CD4-positive, alpha-beta T cell treated with Interleukin-2 at 100 ng/mL for 4 hours (primary cell): ENCODE results near the gene UBE2H.
"Not testable (repeated sequence)": the region's sequence is repeated elsewhere in the genome, so short reads cannot be mapped to it uniquely, and the experiment has no call there.

Experiments used
- DNase-seq: peaks from one replicate; pipeline ENCODE4 v3.0.0-alpha.2; 2020; ENCODE audit warnings: low spot score

UBE2H gene

DNA sequence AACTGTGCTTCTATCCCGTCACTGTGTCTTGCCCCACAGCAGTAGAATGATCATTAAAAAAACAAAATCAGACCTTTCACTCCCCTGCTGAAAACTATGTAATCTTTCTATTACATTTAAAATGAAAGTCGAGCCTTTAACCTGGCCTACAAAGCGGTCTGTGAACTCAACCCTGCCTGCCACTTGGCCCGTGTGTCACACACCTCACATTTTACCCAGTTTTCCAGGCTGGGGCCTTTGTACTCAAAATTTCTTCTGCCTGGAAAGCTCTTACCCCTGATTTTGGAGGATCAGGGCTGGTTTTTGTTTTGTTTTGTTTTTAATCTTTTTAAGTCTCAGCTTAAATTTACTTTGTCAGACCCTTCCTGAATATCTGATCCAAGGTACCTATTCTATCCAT lies 82.1 kb downstream of the UBE2H start:
- DNase-seq, result no peak

DNA sequence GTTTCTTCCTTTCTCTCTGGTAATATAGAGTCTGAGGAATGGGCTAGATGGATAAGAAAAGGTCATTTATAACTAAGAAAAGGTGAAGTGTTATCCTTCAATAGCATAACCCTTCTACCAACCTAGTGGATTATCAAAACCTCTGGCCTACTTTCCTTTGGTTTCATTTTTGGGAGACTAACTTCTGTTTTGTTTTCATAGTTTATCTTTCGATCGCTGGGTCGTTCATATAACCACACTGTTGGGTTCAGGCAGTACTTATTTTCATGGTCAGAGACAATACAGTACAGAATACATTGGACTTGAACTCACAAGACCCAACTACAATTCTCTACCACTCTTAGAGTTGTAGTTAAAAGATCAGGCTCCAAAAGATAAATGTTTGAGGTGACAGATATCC lies 86.5 kb downstream of the UBE2H start:
- no peak for DNase-seq

DNA sequence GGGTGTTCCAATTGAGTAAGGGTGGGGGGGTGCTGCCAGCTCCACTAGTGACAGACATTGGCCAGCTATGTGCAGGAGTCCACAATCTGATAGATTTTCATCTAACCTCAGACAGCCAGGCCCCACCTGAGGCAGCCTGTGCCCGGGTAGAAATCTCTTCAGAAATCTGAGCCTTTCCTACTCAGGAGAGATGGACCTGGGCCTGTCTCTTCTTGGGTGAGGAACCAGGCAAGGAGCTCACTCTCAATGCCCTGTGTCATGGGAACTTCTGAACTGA lies 86.9 kb downstream of the UBE2H start:
- DNase-seq, result no peak

DNA sequence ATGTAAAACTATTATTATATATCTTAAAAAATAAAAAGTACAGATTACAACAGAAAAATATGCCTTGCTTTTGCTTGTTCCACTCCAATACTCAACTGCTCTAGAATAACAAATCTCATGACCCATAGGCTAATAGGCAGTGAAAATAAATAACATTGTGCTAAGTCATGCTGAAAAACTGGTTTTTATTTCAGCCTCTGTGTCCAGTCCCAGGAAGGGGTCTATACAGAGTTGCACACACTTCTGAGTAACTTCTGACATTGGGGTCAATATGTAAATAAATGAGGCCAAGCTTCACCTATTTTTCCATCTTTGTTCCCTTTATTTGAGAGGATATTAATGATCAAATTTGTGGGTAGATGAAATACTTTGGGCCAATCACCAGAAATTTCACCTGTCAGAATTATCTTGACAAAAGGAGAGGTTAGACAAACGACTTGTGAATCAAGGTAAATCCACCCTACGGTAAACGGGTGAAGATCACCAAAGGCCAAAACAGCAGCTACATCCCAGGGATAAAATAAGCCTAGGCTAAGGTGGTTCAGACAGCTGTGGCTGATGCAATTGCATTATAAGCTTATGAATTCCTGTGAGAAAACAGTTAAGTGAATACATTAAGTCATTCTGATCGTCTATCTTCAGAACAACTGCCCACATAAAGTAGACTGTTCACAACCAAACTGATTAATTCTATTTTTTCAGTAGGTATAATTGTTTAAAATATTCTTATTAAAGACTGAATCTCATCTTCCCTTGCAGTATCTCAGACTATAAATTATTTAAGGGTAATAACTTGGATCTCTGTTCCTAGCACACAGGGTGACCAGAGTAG lies 87.5 kb downstream of the UBE2H start:
- no peak for DNase-seq

DNA sequence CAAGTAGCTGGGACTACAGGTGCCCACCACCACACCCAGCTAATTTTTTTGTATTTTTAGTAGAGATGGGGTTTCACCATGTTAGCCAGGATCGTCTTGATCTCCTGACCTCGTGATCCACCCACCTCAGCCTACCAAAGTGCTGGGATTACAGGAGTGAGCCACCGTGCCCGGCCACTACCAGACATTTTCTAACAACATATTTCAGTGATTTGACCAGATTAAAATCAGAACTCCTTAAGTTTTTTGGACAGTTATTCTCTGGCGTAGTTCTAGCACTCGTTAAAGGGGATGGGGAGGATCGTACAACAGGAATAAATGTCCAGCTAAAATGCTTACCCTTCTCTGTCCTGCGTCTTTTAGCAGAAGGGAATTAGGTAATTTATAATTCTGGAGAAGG lies 88.1 kb downstream of the UBE2H start:
- DNase-seq, result not testable (repeated sequence)

DNA sequence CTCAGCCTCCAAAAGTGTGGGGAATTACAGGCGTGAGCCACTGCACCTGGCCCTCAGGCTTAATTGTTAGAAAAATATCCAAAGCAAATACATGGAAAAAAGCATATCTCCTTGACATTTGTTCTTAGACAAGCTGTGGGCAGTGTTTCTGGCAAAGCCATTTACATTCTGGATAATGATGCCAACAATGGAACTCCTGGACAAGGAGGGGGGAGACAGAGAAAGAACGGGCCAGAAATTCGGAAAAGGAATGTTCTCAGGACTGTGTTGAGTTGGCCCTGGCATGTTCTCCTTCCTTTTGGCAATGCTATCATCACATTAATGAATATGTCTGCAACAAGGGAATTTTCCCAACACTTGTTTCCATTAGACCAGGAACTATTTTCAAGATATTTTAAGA lies 88.7 kb downstream of the UBE2H start:
- no peak for DNase-seq

DNA sequence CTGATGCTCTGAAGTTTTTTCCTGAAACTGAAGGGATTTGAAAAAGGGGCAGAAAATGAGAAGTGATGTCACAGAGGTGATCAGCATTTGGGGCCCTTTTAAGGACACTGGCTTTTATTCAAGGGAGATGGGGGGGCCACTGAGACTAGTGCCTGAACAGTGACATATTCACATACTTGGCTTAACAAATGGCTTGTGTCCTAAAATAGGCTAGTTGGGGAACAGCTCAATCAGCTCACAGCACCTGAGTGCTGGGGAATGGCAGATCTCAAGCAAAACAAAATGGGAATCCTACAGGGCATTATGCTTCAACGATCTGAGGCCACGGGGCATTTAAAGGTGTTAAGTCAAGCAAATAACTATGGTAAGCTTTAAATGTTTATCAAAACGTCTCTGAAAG lies 90.1 kb downstream of the UBE2H start:
- no peak for DNase-seq

DNA sequence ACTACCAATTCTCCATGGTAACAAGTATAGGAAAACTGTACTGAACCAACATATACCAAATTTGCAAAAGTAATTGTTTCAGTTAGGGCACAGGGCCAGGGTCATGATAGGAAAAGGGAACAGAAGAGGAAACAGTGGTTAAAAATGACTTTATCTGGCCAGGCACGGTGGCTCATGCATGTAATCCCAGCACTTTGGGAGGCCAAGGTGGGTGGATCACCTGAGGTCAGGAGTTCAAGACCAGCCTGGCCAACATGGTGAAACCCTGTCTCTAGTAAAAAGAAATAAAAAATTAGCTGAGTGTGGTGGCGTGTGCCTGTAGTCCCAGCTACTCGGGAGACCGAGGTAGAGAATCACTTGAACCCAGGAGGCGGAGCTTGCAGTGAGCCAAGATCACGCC lies 92.0 kb downstream of the UBE2H start:
- DNase-seq, result not testable (repeated sequence)

DNA sequence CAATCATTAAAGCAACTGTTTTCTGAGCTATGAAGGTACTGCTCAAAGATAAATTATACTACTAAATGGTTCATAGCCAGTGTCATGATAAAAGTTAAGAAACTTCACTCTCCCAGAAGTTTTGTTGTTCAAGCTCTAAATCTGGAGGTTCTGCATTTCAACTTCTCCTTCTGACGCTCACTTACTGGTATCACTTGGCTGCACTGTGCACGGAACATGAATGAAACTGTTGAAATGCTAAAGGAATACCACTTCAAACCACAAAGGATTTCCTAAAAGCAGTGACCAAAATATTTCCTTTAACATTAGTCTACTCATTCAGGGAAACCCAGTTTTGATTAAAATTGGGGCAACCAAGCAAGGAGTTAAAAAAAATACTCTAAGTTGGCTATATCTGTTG lies 93.6 kb downstream of the UBE2H start:
- DNase-seq, result no peak

DNA sequence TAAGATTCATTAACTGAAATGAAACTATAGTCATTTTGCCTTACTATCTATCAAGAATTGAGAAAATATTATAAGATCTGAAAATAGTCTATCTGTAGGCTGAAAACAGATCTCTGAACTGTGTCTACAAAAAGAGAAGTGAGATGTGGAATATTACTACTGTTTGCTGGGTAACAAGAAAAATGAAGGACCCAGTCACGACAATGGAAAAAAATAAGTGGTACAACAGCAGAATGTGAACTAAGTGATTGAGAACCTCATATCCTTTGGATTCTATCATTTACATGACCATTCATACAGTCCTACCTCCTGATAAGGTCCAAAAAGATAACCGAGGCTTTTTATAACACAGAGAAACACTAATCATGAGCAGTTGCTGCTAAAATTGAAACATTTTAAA lies 94.3 kb downstream of the UBE2H start:
- DNase-seq, result no peak

DNA sequence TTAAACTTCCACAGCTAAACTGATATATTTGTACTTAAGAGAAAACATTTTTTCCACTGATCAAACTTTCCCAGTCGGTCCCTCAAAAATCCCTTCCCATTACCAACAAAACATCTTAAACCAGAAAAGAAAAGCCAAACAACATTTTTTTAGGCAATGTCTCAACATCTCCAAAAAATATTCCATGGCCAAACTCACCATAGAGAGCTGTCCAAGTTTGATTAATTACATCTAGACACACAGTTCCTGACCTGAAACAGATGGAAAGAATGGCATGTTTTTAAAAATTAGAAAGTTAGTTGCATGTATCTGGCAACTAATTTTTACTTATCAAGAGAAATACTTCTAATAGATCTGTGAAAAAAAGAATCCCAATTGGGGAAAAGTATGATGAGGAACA lies 95.4 kb downstream of the UBE2H start:
- DNase-seq, result no peak

DNA sequence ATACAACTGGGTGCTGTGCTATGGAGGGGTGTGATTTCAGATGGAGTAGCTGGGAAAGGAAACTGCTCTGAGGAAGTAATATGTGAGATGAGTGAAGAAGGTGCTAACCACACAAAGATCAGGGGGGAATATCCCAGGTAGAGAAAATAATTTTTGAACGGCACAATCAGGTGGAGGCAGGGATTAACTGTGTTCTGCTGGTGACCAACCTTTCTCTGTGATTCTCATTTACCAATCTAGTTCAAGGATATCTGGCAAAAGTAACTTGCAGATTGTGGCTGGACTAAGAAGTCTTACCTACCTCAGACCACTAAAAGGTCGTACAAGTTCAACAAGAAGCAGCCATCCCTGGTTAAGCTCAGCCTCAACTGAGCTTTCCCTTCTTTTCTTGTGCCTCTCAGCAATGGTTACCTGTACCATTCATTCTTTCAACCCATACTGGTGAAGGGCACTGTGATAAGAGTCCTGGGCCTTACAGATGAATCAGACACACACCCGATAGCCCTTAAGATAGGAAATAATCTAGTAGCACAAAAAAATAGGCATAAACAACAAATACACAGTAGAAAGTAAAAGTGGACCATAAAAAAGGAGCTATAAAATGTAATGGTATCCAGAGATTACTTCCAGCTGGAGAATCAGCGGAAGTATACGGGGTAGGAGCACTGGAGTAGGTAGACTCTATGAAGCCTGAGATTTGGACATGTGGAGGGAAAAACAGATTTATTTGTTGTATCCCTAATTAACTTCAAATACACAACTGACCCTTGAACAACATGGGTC lies 96.6 kb downstream of the UBE2H start:
- no peak for DNase-seq

DNA sequence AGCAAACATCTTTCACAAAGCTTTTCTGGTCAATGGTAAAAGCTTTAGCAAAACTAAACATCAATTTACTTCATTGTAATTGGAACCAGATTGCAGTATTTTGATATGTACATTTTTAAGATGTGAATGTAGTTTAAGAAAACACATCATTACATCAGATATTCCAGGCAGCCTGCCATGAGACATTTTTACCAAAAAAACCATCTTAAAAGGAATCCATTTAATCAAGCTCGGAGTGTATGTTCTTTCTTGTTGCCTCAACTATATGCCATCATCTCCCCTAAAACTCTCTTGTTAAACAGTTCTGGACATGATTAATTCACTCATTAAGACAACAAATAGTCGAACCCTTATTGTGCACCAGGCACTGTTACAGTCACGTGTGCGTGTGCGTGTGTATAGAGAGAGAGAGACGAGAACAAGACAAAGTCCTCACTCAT lies 97.5 kb downstream of the UBE2H start:
- no peak for DNase-seq

DNA sequence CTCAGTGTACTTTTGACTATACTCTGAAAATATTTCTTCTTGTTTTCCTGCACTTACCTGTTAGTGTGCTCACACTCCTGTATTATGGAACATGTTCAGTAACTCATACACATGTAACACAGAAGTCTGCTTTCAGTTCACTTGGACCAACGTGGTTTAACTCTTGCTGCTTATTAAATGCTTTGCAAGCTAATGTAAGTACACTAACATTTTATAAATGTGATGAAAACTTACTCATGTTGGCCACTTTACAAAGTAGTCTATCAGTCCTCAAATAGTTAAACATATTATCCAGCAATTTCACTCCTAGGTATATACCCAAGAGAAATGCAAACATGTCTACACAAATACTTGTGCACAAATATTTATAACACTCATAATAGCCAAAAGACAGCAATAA lies 98.4 kb downstream of the UBE2H start:
- no peak for DNase-seq

DNA sequence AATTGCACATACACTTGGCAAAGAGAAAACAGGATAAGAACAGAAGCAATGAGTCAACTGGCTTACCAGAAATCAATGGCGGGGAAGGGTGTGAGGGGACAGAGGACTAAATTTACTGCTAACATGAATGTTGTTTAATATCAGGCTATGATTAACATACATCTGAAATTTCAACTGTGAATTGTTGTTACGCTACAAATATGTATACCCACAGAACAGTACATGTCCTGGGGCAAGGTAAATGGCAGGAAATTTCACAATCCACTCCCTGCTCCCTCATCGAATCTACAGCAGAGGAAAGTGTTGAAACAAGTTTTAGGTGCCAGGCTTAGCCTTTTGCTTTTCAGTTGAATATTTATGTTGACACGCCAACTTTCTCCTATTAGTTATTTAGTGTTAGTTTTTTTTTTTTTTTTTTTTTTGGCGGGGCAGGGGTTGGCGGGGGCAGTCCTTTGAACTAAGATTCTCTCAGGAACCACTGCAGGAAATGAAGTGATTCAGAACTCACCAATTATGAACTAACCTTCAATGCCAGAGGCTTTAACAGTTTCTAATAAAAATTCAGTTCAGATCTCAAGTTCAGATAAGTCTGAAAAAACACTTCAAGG lies 99.0 kb downstream of the UBE2H start:
- DNase-seq, result no peak

DNA sequence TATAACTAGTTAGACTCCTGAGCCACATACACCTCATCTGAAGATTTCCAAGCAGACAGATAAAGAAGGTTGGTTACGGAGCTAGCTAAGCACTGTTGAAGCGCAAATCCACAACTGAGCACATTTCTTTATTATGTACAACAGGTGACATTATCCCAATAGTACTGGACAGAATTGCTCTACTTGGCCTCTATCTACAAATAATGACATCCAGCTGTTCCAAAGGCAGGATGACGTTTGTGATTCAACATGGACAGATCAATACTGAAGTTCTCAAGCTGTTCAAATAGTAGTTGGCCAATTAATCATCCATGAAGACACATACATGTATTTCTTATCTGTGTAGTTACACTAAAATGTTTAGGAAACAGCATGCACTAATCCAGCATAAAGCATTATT lies 101.0 kb downstream of the UBE2H start:
- DNase-seq, result no peak

DNA sequence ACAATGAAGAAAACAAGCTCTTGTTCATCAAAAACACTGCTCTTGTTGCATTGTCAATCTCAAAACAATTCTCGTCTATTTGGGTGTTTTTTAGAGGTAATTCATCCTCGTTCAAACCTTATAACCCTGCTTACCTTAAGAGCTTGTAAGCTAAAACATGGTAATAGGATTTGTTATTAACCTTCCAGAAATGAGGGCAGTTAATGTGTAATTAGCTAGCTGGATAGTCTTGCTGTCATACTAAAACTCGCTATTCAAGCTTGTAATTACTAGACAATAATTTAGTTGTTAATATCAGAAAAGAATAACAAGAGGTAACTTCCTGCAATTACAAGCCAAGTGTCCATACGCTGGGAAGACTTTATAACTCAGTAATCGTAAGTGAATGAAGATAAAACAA lies 101.6 kb downstream of the UBE2H start:
- no peak for DNase-seq

DNA sequence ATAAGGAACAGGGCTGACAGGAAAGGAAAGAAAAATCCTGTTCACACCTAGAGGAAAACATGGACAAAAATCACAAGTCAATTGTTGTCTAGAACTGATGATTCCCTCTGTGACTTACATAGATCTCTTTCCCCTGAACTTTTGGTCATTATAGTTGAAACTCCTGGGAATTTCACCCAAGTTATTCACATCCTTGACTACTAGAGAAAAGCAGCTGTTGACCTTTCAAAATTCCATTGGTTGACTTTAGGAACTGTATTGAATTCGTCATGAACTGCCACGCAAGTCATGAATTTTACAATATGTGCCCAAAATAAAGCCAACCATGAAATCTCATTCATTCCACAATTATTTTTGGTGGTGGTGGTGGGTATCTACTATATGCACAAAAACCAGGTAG lies 104.3 kb downstream of the UBE2H start:
- no peak for DNase-seq

DNA sequence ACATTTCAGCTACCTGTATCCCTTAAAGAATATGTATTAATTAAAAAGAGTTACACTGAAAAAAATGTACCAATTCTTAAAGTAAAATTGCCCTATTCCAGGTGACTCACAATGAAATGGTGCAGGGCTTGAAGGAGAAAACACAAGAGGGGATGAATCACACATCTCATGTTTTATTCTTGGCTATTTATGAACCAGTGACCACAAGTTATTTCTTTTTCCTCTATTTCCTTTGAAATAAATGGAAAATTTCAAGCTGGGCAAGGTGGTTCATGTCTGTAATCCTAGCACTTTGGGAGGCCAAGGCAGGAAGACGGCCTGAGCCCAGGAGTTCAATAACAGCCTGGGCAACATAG lies 106.8 kb downstream of the UBE2H start:
- no peak for DNase-seq

DNA sequence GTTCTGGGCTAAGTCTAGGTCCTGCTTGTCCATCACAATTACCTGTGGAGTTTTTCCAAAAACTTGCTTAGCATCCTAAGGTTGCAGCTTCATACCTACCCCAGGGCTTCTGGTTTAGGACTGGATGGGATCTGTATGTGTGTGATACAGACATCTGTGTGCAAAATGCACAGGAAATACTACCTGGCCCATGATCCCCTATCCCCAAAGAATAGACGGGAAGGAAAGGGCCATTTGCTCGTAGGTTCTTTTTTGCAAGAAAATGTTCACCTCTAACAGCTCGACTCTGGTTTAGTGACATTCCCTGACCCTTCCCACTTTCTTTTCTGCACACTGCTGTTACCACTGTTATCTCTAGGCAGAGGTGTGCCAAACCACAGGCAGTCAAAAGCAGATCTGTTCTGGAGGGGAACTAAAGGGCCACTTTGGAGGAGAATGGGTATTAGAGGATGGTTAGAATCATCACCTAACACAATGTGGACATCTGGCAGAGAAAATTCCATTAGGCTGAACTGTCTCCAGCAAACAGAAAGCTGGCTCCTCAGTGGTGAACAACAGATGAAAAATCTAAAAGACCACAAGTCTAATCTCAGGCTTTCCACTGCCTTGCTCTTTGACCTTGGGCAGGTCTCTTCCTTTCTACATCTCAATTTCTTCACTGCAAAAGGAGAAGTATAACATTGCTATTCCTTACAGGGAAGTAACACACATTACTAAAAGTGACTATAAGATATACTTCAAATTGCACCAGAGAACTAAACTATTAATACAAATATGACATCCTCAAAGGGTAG lies 107.4 kb downstream of the UBE2H start:
- DNase-seq, result no peak

DNA sequence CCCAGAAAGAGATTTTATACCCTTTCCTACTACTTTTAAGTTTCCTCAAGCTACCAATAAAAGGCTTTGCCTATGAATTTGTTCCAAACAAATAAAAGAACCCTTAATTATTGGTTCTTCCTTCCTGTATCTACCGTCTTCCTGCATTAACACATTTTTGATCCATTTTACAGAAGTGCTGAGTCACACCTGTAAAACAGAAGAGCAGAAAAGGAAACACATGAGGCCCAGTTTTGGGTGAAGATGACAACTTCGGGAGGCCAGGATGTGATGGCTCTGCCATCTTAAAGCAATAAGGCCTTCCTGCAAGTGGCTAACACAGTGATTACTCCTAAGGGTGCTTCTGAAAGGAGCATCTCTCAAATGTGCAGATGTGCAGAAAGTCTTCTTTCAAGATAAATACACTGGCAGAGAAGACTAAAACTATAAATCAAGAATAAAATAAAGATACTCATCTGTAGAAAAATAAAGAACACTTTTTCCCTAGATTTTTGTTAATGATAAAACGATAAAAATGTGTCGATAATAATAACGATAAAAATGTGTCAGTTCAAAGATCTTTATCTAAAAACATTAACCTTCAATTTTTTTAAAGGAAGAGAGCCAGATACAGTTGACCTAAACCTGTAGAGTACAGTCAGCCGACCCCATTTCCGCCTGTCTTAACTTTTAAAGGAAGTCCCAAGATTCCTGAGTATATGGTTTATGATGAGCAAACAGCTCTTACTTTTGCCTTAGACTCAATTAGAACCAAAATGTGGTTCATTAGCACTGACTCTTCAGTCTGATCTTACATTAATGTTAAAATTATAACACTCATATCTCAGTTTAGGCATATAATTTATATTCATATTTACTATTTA lies 108.6 kb downstream of the UBE2H start:
- DNase-seq, result no peak
